Esophagus muscularis mucosa (tissue), 4 donors: ENCODE measurements around the gene FRZB. TPM values are rescaled to one million over a fixed set of nuclear protein-coding genes. Genes with fewer than 3 reads are reported as not detected.

ENCODE experiments used
- DNase-seq: peaks from one replicate; pipeline ENCODE4 v3.0.0-alpha.2; 2017; ENCODE audit errors: extremely low spot score
- H3K27ac ChIP-seq, 4 donors: fragments of 200-600 bp; sonication (generic); replicated peaks in 1 of 4; 1 replicate in 3 of 4; 2 replicates in 1 of 4; pipeline ENCODE4 v1.5.1; 2016 to 2019; ENCODE audit warnings: mild to moderate bottlenecking in 1 of 4
- H3K27me3 ChIP-seq, 4 donors: fragments of 200-600 bp; sonication (generic); one replicate each; pipeline versions ENCODE4 v1.5.1 to v1.6.0; 2016 to 2019
- H3K36me3 ChIP-seq, 4 donors: fragments of 200-600 bp; sonication (generic); one replicate each; pipeline ENCODE4 v1.5.1; 2016 to 2019
- H3K4me1 ChIP-seq, 4 donors: fragments of 200-600 bp; sonication (generic); one replicate each; pipeline ENCODE4 v1.5.1; 2016 to 2019
- H3K4me3 ChIP-seq, 4 donors: fragments of 200-600 bp; sonication (generic); 1 replicate in 2 of 4; 2 replicates in 2 of 4; pipeline ENCODE4 v1.5.1; 2016 to 2019; ENCODE audit warnings: mild to moderate bottlenecking in 4 of 4, moderate library complexity in 1 of 4
- H3K9me3 ChIP-seq, 4 donors: fragments of 200-600 bp; sonication (generic); 1 replicate in 3 of 4; 2 replicates in 1 of 4; pipeline ENCODE4 v1.5.1; 2016 to 2019
- CTCF ChIP-seq, 3 experiments: fragments of 200-600 bp in 2 of 3; fragments of 450-650 bp in 1 of 3; sonication (generic) in 2 of 3; IDR thresholded peaks; one replicate each; pipeline ENCODE4 v1.5.1; 2017 to 2019; ENCODE audit warnings: antibody characterized with exemption in 3 of 3, mild to moderate bottlenecking in 2 of 3, moderate library complexity in 1 of 3
- EP300 ChIP-seq: sonication (generic); formaldehyde crosslinking; IDR thresholded peaks from one replicate; pipeline ENCODE4 v1.6.1; 2017; ENCODE audit warnings: antibody characterized with exemption
- POLR2A ChIP-seq: fragments of 450-650 bp; IDR thresholded peaks from one replicate; pipeline ENCODE4 v1.6.1; 2017; ENCODE audit warnings: antibody characterized with exemption, moderate library complexity, mild to moderate bottlenecking, low read depth
- POLR2AphosphoS5 ChIP-seq, 2 donors: sonication (generic); formaldehyde crosslinking; IDR thresholded peaks; one replicate each; pipeline ENCODE4 v1.6.1; 2017; ENCODE audit warnings: antibody characterized with exemption in 2 of 2
- WGBS: methylation state at CpG from one replicate; pipeline ENCODE4 v1.1.5; 2018; 5-methylcytosine and 5-hydroxymethylcytosine counted together
- intact Hi-C: fragments of 100-400 bp; cut with DNase I; formaldehyde crosslinking; loops from one replicate; pipeline ENCODE4 v1.15.1; 2023
- total RNA-seq, 4 donors: library from RNA; depleted of rRNA; stranded (reverse); fragments of >200 nt; gene quantifications; one replicate each; pipeline versions ENCODE4 v1.1.0 to v1.2.1, GENCODE V29; 2016

FRZB gene
- total RNA-seq, 4 donors from 2014 or later, result 10.1 to 46.9 (median 13.1) TPM

- H3K27ac ChIP-seq, result peak overlapping the region; percentile 68 to 80 (median 75)
- intact Hi-C loops, result no loop called here
- DNase-seq, result no peak
- 54% methylated on average over 12 of the region's 12 CpGs for WGBS
- no peaks in the 10 kb centered on the region for H3K27me3 ChIP-seq
- no peaks in the 10 kb centered on the region for H3K9me3 ChIP-seq
- peak overlapping the region; percentile 56 to 64 (median 57) for H3K4me3 ChIP-seq
- H3K36me3 ChIP-seq, result no peaks in the 10 kb centered on the region
- peaks cover 9 to 52% (median 41%) of the 10 kb centered on the region in 4 donors for H3K4me1 ChIP-seq
- TF ChIP-seq CTCF (IDR thresholded peaks at IDR 0.05) (no peak), POLR2A (no peak), EP300 (no peak), POLR2AphosphoS5 (IDR thresholded peaks at IDR 0.05) (no peak)
Observed at GRCh38 chr2:182867426-182868053, 1.1 kb upstream of the FRZB start.

DNA sequence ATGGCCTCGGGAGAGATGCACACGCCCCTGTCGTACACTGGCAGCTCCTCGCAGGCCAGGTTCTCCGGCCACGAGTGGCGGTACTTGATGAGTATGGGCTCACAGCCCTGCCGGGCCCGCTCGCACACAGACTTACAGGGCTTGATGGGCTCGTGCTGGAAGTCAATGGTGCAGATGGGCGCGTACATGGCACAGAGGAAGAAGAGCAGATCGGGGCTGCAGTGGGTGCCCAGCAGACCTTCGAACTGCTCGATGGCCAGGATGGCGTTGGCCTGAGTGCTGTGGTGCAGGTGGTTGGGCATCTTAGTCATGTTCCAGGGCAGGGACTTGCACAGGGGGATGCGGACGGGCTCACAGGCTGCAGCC is 359 bp downstream of the FRZB start:
- no peaks in the 10 kb centered on the region for H3K9me3 ChIP-seq
- intact Hi-C loops, result no loop called here
- no peaks in the 10 kb centered on the region for H3K27me3 ChIP-seq
- TF ChIP-seq POLR2A (no peak), POLR2AphosphoS5 (IDR thresholded peaks at IDR 0.05) (no peak), CTCF (IDR thresholded peaks at IDR 0.05) (no peak), EP300 (no peak)
- peak overlapping the region; percentile 56 to 64 (median 57) for H3K4me3 ChIP-seq
- no peaks in the 10 kb centered on the region for H3K36me3 ChIP-seq
- WGBS, result 47% methylated on average over 17 of the region's 19 CpGs
- H3K4me1 ChIP-seq, result peaks cover 9 to 65% (median 51%) of the 10 kb centered on the region in 4 donors
- peak overlapping the region; percentile 68 to 80 (median 75) for H3K27ac ChIP-seq
- no peak for DNase-seq

DNA sequence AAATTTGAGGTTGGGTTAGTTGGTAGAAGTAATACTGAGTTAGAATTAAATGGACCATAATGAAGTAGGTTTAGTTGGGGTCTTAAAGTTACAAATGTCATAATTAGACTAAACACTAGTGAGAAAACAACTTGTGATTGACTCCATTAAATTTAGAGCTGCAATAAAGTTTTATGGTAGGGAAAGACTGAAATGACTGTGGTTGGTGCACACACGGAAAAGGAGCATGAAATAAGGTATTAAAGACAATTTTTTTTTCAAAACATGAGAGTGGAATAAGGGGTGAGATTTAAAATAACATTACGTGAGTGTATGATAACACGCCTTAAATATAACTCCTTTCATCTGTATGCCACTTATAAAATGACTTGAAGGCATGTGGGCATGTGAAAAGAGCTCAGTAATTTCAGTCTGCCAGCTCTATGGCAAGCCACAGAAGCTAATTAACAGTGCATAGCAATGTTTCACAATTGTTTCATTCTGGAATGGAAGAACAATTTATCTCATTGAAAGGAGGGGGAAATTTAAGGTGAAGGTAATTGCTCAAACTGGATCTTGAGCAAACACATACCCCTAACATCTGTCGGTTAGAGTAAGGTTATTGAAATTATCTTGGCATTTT is 1.4 kb downstream of the FRZB start:
- no peaks in the 10 kb centered on the region for H3K27me3 ChIP-seq
- H3K9me3 ChIP-seq, result no peaks in the 10 kb centered on the region
- WGBS, result 80% methylated on average over 4 of the region's 4 CpGs
- intact Hi-C loops, result no loop called here
- peak overlapping the region in 1 of 4 donors; percentile 75 for H3K27ac ChIP-seq
- H3K4me3 ChIP-seq, result peak overlapping the region in 3 of 4 donors; percentile 56 to 57 (median 57)
- peaks cover 9 to 65% (median 51%) of the 10 kb centered on the region in 4 donors for H3K4me1 ChIP-seq
- TF ChIP-seq POLR2A, result no peak
- TF ChIP-seq EP300, result no peak
- TF ChIP-seq POLR2AphosphoS5 (IDR thresholded peaks at IDR 0.05), result no peak
- TF ChIP-seq CTCF (IDR thresholded peaks at IDR 0.05), result no peak
- DNase-seq, result no peak
- no peaks in the 10 kb centered on the region for H3K36me3 ChIP-seq

DNA sequence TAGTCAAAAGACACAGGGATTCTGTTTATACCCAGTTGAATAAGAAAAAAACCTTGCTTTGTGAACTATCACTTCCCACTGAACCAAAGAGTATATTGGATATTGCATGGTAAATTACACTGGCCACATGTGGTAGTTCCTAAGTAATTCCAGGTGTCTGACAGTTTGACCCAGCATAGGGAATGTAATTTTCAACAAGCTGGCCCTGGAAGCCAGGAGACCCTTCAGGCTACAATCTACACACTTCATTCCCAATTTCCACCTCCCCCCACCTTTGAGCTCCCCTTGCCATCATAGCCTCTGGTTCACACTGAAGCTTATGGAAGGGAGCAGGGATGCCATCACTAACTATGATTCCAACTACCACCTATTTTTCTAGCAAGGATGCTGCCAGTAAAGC is 2.8 kb downstream of the FRZB start:
- no peak for DNase-seq
- no peak for TF ChIP-seq POLR2A
- TF ChIP-seq EP300, result no peak
- no peak for TF ChIP-seq CTCF (IDR thresholded peaks at IDR 0.05)
- no peak for TF ChIP-seq POLR2AphosphoS5 (IDR thresholded peaks at IDR 0.05)
- H3K27ac ChIP-seq, result peak overlapping the region in 2 of 4 donors; percentile 23 to 25
- no peaks in the 10 kb centered on the region for H3K36me3 ChIP-seq
- H3K4me1 ChIP-seq, result peaks cover 9 to 73% (median 51%) of the 10 kb centered on the region in 4 donors
- H3K27me3 ChIP-seq, result no peaks in the 10 kb centered on the region
- no peaks in the 10 kb centered on the region for H3K9me3 ChIP-seq
- intact Hi-C loops, result no loop called here
- peak overlapping the region in 1 of 4 donors; percentile 57 for H3K4me3 ChIP-seq
